Stimulated activated naive CD8-positive, alpha-beta T cell treated with anti-CD3 and anti-CD28 coated beads, Interleukin-15, amount 100 ng/mL, for 72 hours (primary cell): ENCODE data around the gene OR2L5.

ENCODE experiments used
- ATAC-seq: fragments of 150-1000 bp; cut with Tn5 transposase; 2 replicates; pipeline ENCODE4 v1.10.0; 2021; ENCODE audit warnings: mild to moderate bottlenecking, moderate library complexity
- DNase-seq, 2 donors: peaks; one replicate each; pipeline ENCODE4 v3.0.0; 2021 to 2022
- H3K27ac Mint-ChIP-seq, 2 donors: one replicate each; pipeline ENCODE4 v1.8.0; 2022; ENCODE audit warnings: mild to moderate bottlenecking in 2 of 2, mixed read lengths in 2 of 2, moderate library complexity in 2 of 2
- H3K27me3 Mint-ChIP-seq: one replicate; pipeline ENCODE4 v1.8.0; 2022; ENCODE audit warnings: mixed read lengths
- H3K4me1 Mint-ChIP-seq: one replicate; pipeline ENCODE4 v1.8.0; 2022; ENCODE audit warnings: mild to moderate bottlenecking, mixed read lengths
- H3K4me3 Mint-ChIP-seq, 2 donors: one replicate each; pipeline ENCODE4 v1.8.0; 2022; ENCODE audit warnings: mild to moderate bottlenecking in 2 of 2, mixed read lengths in 2 of 2, moderate library complexity in 1 of 2
- H3K9me3 Mint-ChIP-seq, 2 donors: one replicate each; pipeline ENCODE4 v1.8.0; 2022; ENCODE audit warnings: mixed read lengths in 2 of 2

Gene OR2L5, protein sequence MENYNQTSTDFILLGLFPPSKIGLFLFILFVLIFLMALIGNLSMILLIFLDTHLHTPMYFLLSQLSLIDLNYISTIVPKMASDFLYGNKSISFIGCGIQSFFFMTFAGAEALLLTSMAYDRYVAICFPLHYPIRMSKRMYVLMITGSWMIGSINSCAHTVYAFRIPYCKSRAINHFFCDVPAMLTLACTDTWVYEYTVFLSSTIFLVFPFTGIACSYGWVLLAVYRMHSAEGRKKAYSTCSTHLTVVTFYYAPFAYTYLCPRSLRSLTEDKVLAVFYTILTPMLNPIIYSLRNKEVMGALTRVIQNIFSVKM

DNA sequence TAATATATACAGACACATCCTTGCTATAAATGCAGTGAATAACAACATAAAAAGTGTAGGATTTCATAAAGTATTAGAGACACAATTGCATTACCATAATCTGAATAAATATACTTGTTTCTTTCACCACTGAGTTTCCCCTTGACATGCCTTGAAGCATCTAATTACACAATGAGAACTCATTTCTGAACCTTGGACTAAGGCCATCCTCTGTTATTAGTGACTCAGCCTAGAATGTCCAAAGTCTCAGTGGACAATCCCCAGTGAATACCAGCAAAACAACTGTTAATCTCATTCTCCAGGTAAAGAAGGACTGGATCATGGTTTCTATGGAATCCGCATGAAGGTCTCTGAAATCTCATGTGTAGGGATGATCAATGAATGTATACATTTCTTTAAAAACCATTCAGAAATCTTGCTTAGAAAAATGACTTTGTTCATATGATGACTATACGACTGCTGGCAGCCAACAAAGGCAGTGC, at the start of gene OR2L5:
OR2L5 (plus strand) TSS at position 432 of the 482 bp plus-strand sequence. CDS start 8,288 bp downstream, outside the sequence.
- no peak for ATAC-seq
- no peak within 1 kb of the TSS for H3K27ac Mint-ChIP-seq
- H3K27me3 Mint-ChIP-seq: no peaks in the 10 kb centered on the region
- peaks cover 29% of the 10 kb centered on the region in 2 donors for H3K9me3 Mint-ChIP-seq
- H3K4me3 Mint-ChIP-seq: no peak within 1 kb of the TSS
- no peak for DNase-seq
- H3K4me1 Mint-ChIP-seq: no peaks in the 10 kb centered on the region

DNA sequence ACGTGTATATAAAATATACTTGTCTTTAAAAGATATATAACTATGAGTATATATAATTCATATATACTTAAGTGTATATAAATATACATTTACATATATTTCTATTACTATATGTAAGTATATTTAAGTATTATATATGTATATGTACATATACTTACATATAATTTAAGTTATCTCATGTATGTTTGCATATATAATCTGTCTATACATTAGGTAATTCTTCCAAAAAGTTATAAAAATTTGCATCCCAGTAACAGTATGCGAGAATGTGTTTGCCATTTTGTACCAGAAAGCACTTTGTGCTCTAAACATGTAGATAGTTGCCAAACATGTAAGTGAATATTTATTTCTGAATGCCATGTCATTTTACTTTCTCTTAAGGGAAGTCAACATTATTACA, 48.5 kb upstream of the OR2L5 start, which contains the start of gene OR2AK2:
OR2AK2 (plus strand) TSS at position 301 of the 400 bp plus-strand sequence. CDS start 144 bp downstream, outside the sequence.
- Mint-ChIP-seq H3K4me1 (peaks cover 6% of the 10 kb centered on the region), H3K27ac (no peak within 1 kb of the TSS), H3K4me3 (no peak within 1 kb of the TSS), H3K9me3 (peaks cover 6 to 14% of the 10 kb centered on the region in 2 donors), H3K27me3 (no peaks in the 10 kb centered on the region)
- no peak for ATAC-seq
- no peak for DNase-seq

DNA sequence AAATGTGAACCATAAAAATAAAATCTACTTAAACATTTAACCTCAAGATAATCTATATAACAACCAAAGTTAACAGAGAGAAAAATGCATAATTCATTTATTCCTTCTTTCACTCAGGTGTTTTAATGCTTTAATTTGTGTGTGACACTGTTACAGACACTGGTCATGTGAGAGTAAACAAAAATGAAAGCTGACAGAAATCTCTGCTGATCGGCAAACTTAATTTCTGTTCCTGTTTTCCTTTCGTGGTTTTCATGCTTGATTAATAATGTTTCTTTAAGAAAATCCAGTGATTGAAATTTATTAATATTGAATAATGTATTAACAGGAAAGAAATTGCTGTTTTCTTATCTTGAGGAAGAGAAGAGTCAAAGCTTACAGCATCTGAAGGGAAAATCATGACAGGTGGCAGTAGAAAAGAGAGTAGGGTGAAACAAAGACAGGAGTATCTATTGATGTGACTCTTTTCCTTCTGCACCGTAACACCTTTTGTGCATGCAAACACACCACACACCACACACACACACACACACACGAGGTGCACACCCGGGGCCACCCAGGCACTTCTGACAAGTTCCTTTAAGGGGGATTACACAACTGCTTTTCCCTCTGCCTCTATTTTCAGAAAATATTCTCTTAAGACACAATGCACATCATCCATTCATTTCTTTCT, 46.8 kb upstream of the OR2L5 start:
- peaks cover 6% of the 10 kb centered on the region for H3K4me1 Mint-ChIP-seq
- no peak overlapping the region for H3K4me3 Mint-ChIP-seq
- no peak overlapping the region for H3K27ac Mint-ChIP-seq
- ATAC-seq: no peak
- no peaks in the 10 kb centered on the region for H3K27me3 Mint-ChIP-seq
- peaks cover 0 to 14% of the 10 kb centered on the region in 2 donors for H3K9me3 Mint-ChIP-seq
- no peak for DNase-seq

DNA sequence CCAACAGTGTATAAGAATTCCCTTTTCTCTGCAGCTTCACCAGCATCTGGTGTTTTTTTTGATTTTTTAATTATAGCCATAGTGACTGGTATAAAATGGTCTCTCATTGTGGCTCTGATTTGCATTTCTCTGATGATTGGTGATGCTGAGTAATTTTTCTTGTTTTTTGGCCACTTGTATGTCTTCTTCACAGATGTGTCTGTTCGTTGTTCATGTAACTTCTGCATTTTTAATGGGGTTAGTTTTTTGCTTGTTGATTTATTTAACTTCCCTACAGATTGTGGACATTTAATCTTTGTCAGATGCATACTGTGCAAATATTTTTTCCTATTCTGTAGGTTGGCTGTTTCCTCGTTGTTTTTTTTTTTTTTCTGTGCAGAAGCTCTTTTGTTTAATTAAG, 20.5 kb upstream of the OR2L5 start:
- Mint-ChIP-seq H3K4me3 (no peak overlapping the region), H3K9me3 (peaks cover 0 to 4% of the 10 kb centered on the region in 2 donors)
- no peak for ATAC-seq

GRCh38 chr1:247998811-247999210, 14.6 kb upstream of the OR2L5 start:
- H3K27ac Mint-ChIP-seq: no peak overlapping the region
- peaks cover 8 to 9% of the 10 kb centered on the region in 2 donors for H3K9me3 Mint-ChIP-seq
- H3K4me3 Mint-ChIP-seq: no peak overlapping the region
- no peaks in the 10 kb centered on the region for H3K27me3 Mint-ChIP-seq
- no peaks in the 10 kb centered on the region for H3K4me1 Mint-ChIP-seq
- no peak for DNase-seq
- ATAC-seq: no peak

More for the DNA sequence above, 20.5 kb upstream of the OR2L5 start:
- no peak overlapping the region for H3K27ac Mint-ChIP-seq
- DNase-seq: no peak
- no peaks in the 10 kb centered on the region for H3K4me1 Mint-ChIP-seq
- no peaks in the 10 kb centered on the region for H3K27me3 Mint-ChIP-seq

- no peaks in the 10 kb centered on the region for H3K27me3 Mint-ChIP-seq
Observed at GRCh38 chr1:248000169-248000568, 13.3 kb upstream of the OR2L5 start.

DNA sequence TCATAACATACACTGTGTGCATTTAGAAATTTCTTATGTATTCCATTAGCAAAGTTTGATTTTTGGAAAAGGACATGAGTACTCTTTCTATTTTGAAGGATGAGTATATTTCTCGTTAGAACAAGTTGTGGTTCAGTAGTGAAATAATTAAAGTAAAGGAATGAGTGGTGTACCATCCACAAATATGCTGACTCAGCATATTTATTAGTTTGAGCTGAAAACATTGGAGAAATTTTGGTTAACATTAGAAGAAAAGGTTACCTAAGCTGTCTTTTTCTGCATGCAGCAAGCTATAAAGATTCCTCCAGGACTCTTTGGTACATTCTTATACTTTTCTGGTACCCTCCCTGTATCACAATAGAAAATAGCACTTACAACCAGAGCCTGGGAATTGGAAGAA, 5.7 kb upstream of the OR2L5 start:
- no peaks in the 10 kb centered on the region for H3K27me3 Mint-ChIP-seq
- no peak overlapping the region for H3K4me3 Mint-ChIP-seq
- no peaks in the 10 kb centered on the region for H3K4me1 Mint-ChIP-seq
- peaks cover 35 to 46% of the 10 kb centered on the region in 2 donors for H3K9me3 Mint-ChIP-seq
- ATAC-seq (no peak), DNase-seq (no peak)
- no peak overlapping the region for H3K27ac Mint-ChIP-seq

More at GRCh38 chr1:248000169-248000568, 13.3 kb upstream of the OR2L5 start:
- DNase-seq: no peak
- ATAC-seq: no peak
- Mint-ChIP-seq H3K27ac (no peak overlapping the region), H3K4me3 (no peak overlapping the region), H3K9me3 (peaks cover 6 to 11% of the 10 kb centered on the region in 2 donors), H3K4me1 (no peaks in the 10 kb centered on the region)

- Mint-ChIP-seq H3K4me3 (no peak overlapping the region), H3K27me3 (no peaks in the 10 kb centered on the region), H3K9me3 (peaks cover 29 to 36% of the 10 kb centered on the region in 2 donors)
Observed at GRCh38 chr1:248009681-248010080, 3.8 kb upstream of the OR2L5 start.

GRCh38 chr1:248015803-248016202, 2.3 kb downstream of the OR2L5 start:
- Mint-ChIP-seq H3K4me3 (no peak overlapping the region), H3K27me3 (no peaks in the 10 kb centered on the region), H3K27ac (no peak overlapping the region), H3K4me1 (no peaks in the 10 kb centered on the region), H3K9me3 (peaks cover 9 to 16% of the 10 kb centered on the region in 2 donors)
- DNase-seq: no peak
- ATAC-seq: no peak

More at GRCh38 chr1:248009681-248010080, 3.8 kb upstream of the OR2L5 start:
- DNase-seq: no peak
- H3K4me1 Mint-ChIP-seq: no peaks in the 10 kb centered on the region
- no peak for ATAC-seq
- no peak overlapping the region for H3K27ac Mint-ChIP-seq

DNA sequence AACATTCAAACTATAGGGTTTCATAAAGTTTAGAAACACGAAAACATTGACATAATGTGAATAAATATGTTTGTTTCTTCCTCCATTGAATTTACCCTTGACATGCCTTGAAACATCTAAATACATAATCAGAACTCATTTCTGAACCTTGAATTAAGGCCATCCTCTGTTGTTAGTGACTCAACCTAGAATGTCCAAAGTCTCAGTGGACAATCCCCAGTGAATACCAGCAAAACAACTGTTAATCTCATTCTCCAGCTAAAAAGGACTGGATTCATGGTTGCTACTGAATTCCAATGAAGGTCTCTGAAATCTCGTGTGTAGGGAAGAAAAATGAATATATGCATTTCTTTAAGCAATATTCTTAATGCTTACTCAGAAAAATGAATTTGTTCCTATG, 16.3 kb downstream of the OR2L5 start, which contains the start of gene OR2L2:
OR2L2 (plus strand) TSS at position 301 of the 400 bp plus-strand sequence. CDS start 8,198 bp downstream, outside the sequence.
- Mint-ChIP-seq H3K4me1 (no peaks in the 10 kb centered on the region), H3K4me3 (no peak within 1 kb of the TSS), H3K27ac (no peak within 1 kb of the TSS), H3K27me3 (no peaks in the 10 kb centered on the region), H3K9me3 (peaks cover 23 to 24% of the 10 kb centered on the region in 2 donors)
- ATAC-seq: no peak
- DNase-seq: no peak

DNA sequence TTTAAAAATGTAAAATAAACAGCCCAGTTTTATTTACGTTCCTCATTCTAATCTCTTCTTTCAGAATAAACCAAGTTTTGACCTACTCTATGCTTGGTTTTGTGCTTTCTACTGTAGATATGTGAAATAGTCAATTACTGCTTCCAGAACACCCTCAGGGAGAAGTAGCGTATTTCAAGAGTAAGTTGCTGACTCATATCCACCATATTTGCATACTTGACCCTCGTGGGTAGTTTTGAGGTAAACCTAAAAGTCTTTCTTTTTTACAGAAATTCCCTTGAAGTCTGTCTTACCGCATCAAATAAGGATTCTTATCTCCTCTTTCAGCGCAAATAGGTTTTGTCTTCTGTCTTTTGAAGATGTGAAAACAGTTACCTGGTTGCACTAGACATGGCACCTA, 31.7 kb downstream of the OR2L5 start:
- Mint-ChIP-seq H3K27me3 (no peaks in the 10 kb centered on the region), H3K9me3 (peaks cover 23 to 38% of the 10 kb centered on the region in 2 donors), H3K4me3 (no peak overlapping the region), H3K4me1 (no peaks in the 10 kb centered on the region), H3K27ac (no peak overlapping the region)
- DNase-seq (no peak), ATAC-seq (no peak)

GRCh38 chr1:248046536-248046935, 33.1 kb downstream of the OR2L5 start, which contains the start of gene OR2L3:
OR2L3 (plus strand) TSS chr1:248046836; CDS start chr1:248060682, 13,846 bp downstream.
- no peaks in the 10 kb centered on the region for H3K4me1 Mint-ChIP-seq
- H3K9me3 Mint-ChIP-seq: peaks cover 19 to 33% of the 10 kb centered on the region in 2 donors
- no peak within 1 kb of the TSS for H3K4me3 Mint-ChIP-seq
- H3K27ac Mint-ChIP-seq: no peak within 1 kb of the TSS
- H3K27me3 Mint-ChIP-seq: no peaks in the 10 kb centered on the region
- DNase-seq (no peak), ATAC-seq (no peak)

DNA sequence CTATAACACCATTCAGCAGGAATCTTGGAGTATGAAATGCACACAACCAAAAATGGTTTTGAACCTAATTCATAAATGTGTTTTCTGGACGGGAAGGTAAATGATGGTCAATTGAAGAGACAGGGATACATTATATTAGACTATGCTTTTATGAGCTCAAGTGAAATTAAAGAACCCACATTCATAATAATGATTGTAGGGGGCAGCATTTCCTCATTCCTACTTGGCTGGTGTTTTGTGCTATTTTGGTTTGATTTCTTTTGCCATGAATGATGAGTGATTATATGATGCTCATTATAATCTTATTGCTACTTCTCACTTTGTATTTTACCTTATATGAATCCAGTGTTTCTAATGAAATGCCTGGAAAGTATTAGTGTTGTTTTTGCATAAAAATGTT, 33.5 kb downstream of the OR2L5 start:
- Mint-ChIP-seq H3K27me3 (no peaks in the 10 kb centered on the region), H3K9me3 (peaks cover 19 to 33% of the 10 kb centered on the region in 2 donors), H3K4me3 (no peak overlapping the region), H3K27ac (no peak overlapping the region), H3K4me1 (no peaks in the 10 kb centered on the region)
- DNase-seq (no peak), ATAC-seq (no peak)

GRCh38 chr1:248054671-248055070, 41.2 kb downstream of the OR2L5 start:
- no peak overlapping the region for H3K4me3 Mint-ChIP-seq
- no peak for DNase-seq
- H3K27me3 Mint-ChIP-seq: no peaks in the 10 kb centered on the region
- no peak for ATAC-seq
- no peak overlapping the region for H3K27ac Mint-ChIP-seq
- no peaks in the 10 kb centered on the region for H3K4me1 Mint-ChIP-seq
- peaks cover 4 to 34% of the 10 kb centered on the region in 2 donors for H3K9me3 Mint-ChIP-seq

DNA sequence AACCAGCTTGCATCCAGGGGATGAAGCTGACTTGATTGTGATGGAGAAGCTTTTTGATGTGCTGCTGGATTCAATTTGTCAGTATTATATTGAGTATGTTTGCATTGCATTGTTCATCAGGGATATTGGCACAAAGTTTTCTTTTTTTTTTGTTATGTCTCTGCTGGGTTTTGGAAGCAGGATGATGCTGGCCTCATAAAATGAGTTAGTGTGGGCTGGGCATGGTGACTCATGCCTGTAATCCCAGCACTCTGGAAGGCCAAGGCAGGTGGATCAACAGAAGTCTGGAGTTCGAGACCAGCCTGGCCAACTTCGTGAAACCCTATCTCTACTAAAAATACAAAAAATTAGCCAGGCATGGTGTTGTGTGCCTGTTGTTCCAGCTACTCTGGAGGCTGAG, 41.8 kb downstream of the OR2L5 start:
- DNase-seq (no peak), ATAC-seq (no peak)
- peaks cover 4 to 34% of the 10 kb centered on the region in 2 donors for H3K9me3 Mint-ChIP-seq
- H3K4me3 Mint-ChIP-seq: no peak overlapping the region
- no peaks in the 10 kb centered on the region for H3K27me3 Mint-ChIP-seq
- H3K27ac Mint-ChIP-seq: no peak overlapping the region
- H3K4me1 Mint-ChIP-seq: no peaks in the 10 kb centered on the region

DNA sequence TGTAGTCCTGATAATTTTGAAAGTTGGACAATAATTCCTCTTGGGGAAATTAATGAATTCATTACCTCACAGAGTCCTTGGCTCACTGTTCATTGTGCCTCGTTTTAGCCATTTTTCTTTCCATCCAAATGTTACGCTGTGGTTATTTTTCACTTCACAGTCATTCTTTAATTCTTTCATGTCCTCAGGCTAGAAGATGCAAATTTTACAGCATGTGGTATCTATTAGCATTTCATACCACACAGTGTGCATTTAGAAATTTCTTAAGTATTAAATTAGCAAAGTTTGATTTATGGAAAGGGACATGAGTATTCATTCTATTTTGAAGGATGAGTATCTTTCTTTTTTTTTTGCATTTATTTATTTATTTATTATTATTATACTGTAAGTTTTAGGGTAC, 51.6 kb downstream of the OR2L5 start:
- DNase-seq: no peak
- H3K27ac Mint-ChIP-seq: no peak overlapping the region
- no peak overlapping the region for H3K4me3 Mint-ChIP-seq
- H3K27me3 Mint-ChIP-seq: no peaks in the 10 kb centered on the region
- H3K9me3 Mint-ChIP-seq: peaks cover 15 to 21% of the 10 kb centered on the region in 2 donors
- no peak for ATAC-seq
- no peaks in the 10 kb centered on the region for H3K4me1 Mint-ChIP-seq
